B cell (primary cell): Measurements from ENCODE around the gene GALNT18. TPM values are rescaled to one million over a fixed set of nuclear protein-coding genes. Genes with fewer than 3 reads are reported as not detected.

Source experiments
- ATAC-seq: fragments of 200-7000 bp; cut with Tn5 transposase; one replicate; pipeline ENCODE4 v1.10.0; 2021; ENCODE audit warnings: low read depth, mild to moderate bottlenecking, moderate number of reproducible peaks, moderate library complexity
- CTCF ChIA-PET: fragments of 350-600 bp; sonication (Branson Sonifier 250); formaldehyde crosslinking; loops from one replicate; lab custom pipeline; 2021; ENCODE audit warnings: antibody characterized with exemption, inconsistent platforms; lab: Charles Lee
- POLR2A ChIA-PET: fragments of 350-600 bp; sonication (Branson Sonifier 250); formaldehyde crosslinking; loops from one replicate; lab custom pipeline; 2021; ENCODE audit warnings: antibody characterized with exemption; lab: Charles Lee
- DNase-seq: peaks from one replicate; pipeline ENCODE4 v3.0.0; 2013
- H2AFZ ChIP-seq: 2 replicates; pipeline ENCODE4 v1.6.1; 2012; ENCODE audit warnings: mild to moderate bottlenecking, low read depth, low read length; ENCODE audit not compliant: insufficient read depth, poor library complexity, severe bottlenecking
- H3K27ac ChIP-seq, 2 donors: 1 replicate in 1 of 2; 2 replicates in 1 of 2; pipeline ENCODE4 v1.5.1; 2012 to 2013; ENCODE audit warnings: low read length in 2 of 2, mild to moderate bottlenecking in 2 of 2, moderate library complexity in 1 of 2
- H3K27me3 ChIP-seq, 4 experiments: fragments of 200-600 bp in 1 of 4; sonication (generic) in 1 of 4; replicated peaks in 1 of 4; 1 replicate in 2 of 4; 2 replicates in 2 of 4; pipeline versions ENCODE4 v1.6.1 to v1.7.0; 2013 to 2016; ENCODE audit warnings: low read length in 3 of 4, mild to moderate bottlenecking in 2 of 4, mixed read lengths in 1 of 4, moderate library complexity in 1 of 4; ENCODE audit not compliant: insufficient read depth in 4 of 4, control insufficient read depth in 3 of 4; ENCODE audit errors: control extremely low read depth in 1 of 4
- H3K36me3 ChIP-seq, 2 experiments: replicated peaks in 1 of 2; 1 replicate in 1 of 2; 2 replicates in 1 of 2; pipeline versions ENCODE4 v1.6.1 to v1.7.1; 2013; ENCODE audit warnings: low read length in 1 of 2; ENCODE audit not compliant: insufficient read depth in 2 of 2, control insufficient read depth in 1 of 2; ENCODE audit errors: control extremely low read depth in 1 of 2, extremely low read depth in 1 of 2
- H3K4me1 ChIP-seq, 2 donors: fragments of 200-600 bp in 1 of 2; sonication (generic) in 1 of 2; 1 replicate in 1 of 2; 2 replicates in 1 of 2; pipeline versions ENCODE4 v1.5.1 to v1.6.1; 2013 to 2017; ENCODE audit warnings: low read length in 2 of 2; ENCODE audit not compliant: control insufficient read depth in 2 of 2, insufficient read depth in 2 of 2
- H3K4me2 ChIP-seq: replicated peaks from 2 replicates; pipeline ENCODE3; 2012; ENCODE audit warnings: mild to moderate bottlenecking, low read depth, low read length; ENCODE audit not compliant: poor library complexity, severe bottlenecking
- H3K4me3 ChIP-seq, 5 experiments: fragments of 200-600 bp in 1 of 5; sonication (generic) in 1 of 5; 1 replicate in 3 of 5; 2 replicates in 2 of 5; pipeline versions ENCODE4 v1.5.1 to v1.7.0; 2011 to 2016; ENCODE audit warnings: low read length in 4 of 5, mild to moderate bottlenecking in 4 of 5, low read depth in 2 of 5, control low read depth in 1 of 5, moderate library complexity in 1 of 5; ENCODE audit not compliant: insufficient read depth in 1 of 5; ENCODE audit errors: control extremely low read depth in 1 of 5, extremely low read depth in 1 of 5
- H3K79me2 ChIP-seq: fragments of 200-600 bp; sonication (generic); one replicate; pipeline ENCODE4 v1.6.0; 2016; ENCODE audit warnings: low read length; ENCODE audit not compliant: control insufficient read depth, insufficient read depth
- H3K9ac ChIP-seq: fragments of 200-600 bp; sonication (generic); 2 replicates; pipeline ENCODE4 v1.6.1; 2017; ENCODE audit warnings: mild to moderate bottlenecking, low read length, moderate library complexity
- H3K9me3 ChIP-seq, 3 donors: one replicate each; pipeline versions ENCODE4 v1.6.1 to v1.7.1; 2013; ENCODE audit warnings: low read length in 2 of 3; ENCODE audit not compliant: control insufficient read depth in 2 of 3, insufficient read depth in 1 of 3; ENCODE audit errors: control extremely low read depth in 1 of 3
- H4K20me1 ChIP-seq: 2 replicates; pipeline ENCODE4 v1.6.0; 2012; ENCODE audit warnings: mild to moderate bottlenecking, low read length; ENCODE audit not compliant: insufficient read depth, control insufficient read depth, poor library complexity, severe bottlenecking
- H3K27ac Mint-ChIP-seq: one replicate; pipeline ENCODE4 v1.8.0; 2021; ENCODE audit warnings: mixed read lengths
- H3K27me3 Mint-ChIP-seq: one replicate; pipeline ENCODE4 v1.8.0; 2021; ENCODE audit warnings: mixed read lengths
- H3K4me1 Mint-ChIP-seq: one replicate; pipeline ENCODE4 v1.8.0; 2021; ENCODE audit warnings: mixed read lengths
- H3K4me3 Mint-ChIP-seq: one replicate; pipeline ENCODE4 v1.8.0; 2021; ENCODE audit warnings: mixed read lengths
- H3K9me3 Mint-ChIP-seq: one replicate; pipeline ENCODE4 v1.8.0; 2022; ENCODE audit warnings: mixed read lengths; ENCODE audit not compliant: insufficient read depth
- CTCF ChIP-seq: fragments of 200-600 bp; IDR thresholded peaks from one replicate; pipeline ENCODE4 v1.8.0; 2022; ENCODE audit warnings: antibody characterized with exemption, mild to moderate bottlenecking
- EZH2 ChIP-seq: IDR thresholded peaks from 2 replicates; pipeline ENCODE4 v1.6.1; 2012; ENCODE audit warnings: borderline replicate concordance, low read depth, mild to moderate bottlenecking, moderate library complexity, low read length; ENCODE audit not compliant: insufficient read depth, poor library complexity, severe bottlenecking
- WGBS: methylation state at CpG from one replicate; pipeline ENCODE4 v1.1.5; 2013; ENCODE audit warnings: missing lambda C conversion rate; ENCODE audit not compliant: insufficient coverage; 5-methylcytosine and 5-hydroxymethylcytosine counted together
- intact Hi-C: fragments of 100-400 bp; cut with micrococcal nuclease; formaldehyde crosslinking; loops from one replicate; pipeline ENCODE4 v1.10.0; 2022
- polyA plus RNA-seq: library from polyadenylated mRNA; depleted of rRNA; stranded (reverse); fragments of >200 nt; gene quantifications from 2 replicates; pipeline ENCODE4 v1.2.3, GENCODE V29; 2012
- total RNA-seq, 2 donors: library from RNA; stranded (reverse); fragments of 120-200 nt in 1 of 2; gene quantifications; 1 replicate in 1 of 2; 2 replicates in 1 of 2; pipeline versions ENCODE4 v1.2.3 to v1.2.4, GENCODE V29; 2013 to 2022

GALNT18 gene
- total and polyA plus RNA-seq, 2 donors (not counting 1 experiment from before 2014, with no cell fraction given): not detected

GRCh38 chr11:11291041-11292015 is 330.5 kb downstream of the GALNT18 start:
- H3K4me3 Mint-ChIP-seq: no peak overlapping the region
- H3K27me3 ChIP-seq: no peaks in the 10 kb centered on the region
- H4K20me1 ChIP-seq: no peaks in the 10 kb centered on the region
- H3K36me3 ChIP-seq: no peaks in the 10 kb centered on the region
- no peaks in the 10 kb centered on the region for H3K4me1 ChIP-seq
- intact Hi-C loops: no loop called here
- no peak overlapping the region for H3K9ac ChIP-seq
- no peak overlapping the region for H3K4me2 ChIP-seq
- H3K4me3 ChIP-seq: no peak overlapping the region
- POLR2A ChIA-PET: no interaction called here
- no peak for ATAC-seq
- H3K9me3 Mint-ChIP-seq: no peaks in the 10 kb centered on the region
- no peak overlapping the region for H2AFZ ChIP-seq
- WGBS: 23% methylated on average over 2 of the region's 5 CpGs
- CTCF ChIA-PET: no interaction called here
- no peak overlapping the region for H3K27ac Mint-ChIP-seq
- H3K9me3 ChIP-seq: no peaks in the 10 kb centered on the region
- DNase-seq: no peak
- TF ChIP-seq CTCF (no peak), EZH2 (no peak)
- H3K4me1 Mint-ChIP-seq: no peaks in the 10 kb centered on the region
- no peak overlapping the region for H3K27ac ChIP-seq
- no peaks in the 10 kb centered on the region for H3K79me2 ChIP-seq
- H3K27me3 Mint-ChIP-seq: peaks cover 8% of the 10 kb centered on the region

GRCh38 chr11:11290354-11290753 is 331.5 kb downstream of the GALNT18 start:
- H3K9ac ChIP-seq: no peak overlapping the region
- DNase-seq: no peak
- WGBS: 92% methylated on average over 4 of the region's 4 CpGs
- no peak for TF ChIP-seq EZH2
- TF ChIP-seq CTCF: no peak
- Mint-ChIP-seq H3K4me1 (no peaks in the 10 kb centered on the region), H3K9me3 (no peaks in the 10 kb centered on the region), H3K27me3 (peaks cover 8% of the 10 kb centered on the region), H3K27ac (no peak overlapping the region), H3K4me3 (no peak overlapping the region)
- ChIA-PET POLR2A (no interaction called here), CTCF (no interaction called here)
- no peak overlapping the region for H3K27ac ChIP-seq
- no peak for ATAC-seq
- H2AFZ ChIP-seq: no peak overlapping the region
- no peaks in the 10 kb centered on the region for H3K9me3 ChIP-seq
- H3K4me1 ChIP-seq: no peaks in the 10 kb centered on the region
- H4K20me1 ChIP-seq: no peaks in the 10 kb centered on the region
- H3K36me3 ChIP-seq: no peaks in the 10 kb centered on the region
- no peak overlapping the region for H3K4me3 ChIP-seq
- no peaks in the 10 kb centered on the region for H3K79me2 ChIP-seq
- no peak overlapping the region for H3K4me2 ChIP-seq
- intact Hi-C loops: no loop called here
- no peaks in the 10 kb centered on the region for H3K27me3 ChIP-seq
